ENCODE data around the gene RAB11FIP2.

DNA sequence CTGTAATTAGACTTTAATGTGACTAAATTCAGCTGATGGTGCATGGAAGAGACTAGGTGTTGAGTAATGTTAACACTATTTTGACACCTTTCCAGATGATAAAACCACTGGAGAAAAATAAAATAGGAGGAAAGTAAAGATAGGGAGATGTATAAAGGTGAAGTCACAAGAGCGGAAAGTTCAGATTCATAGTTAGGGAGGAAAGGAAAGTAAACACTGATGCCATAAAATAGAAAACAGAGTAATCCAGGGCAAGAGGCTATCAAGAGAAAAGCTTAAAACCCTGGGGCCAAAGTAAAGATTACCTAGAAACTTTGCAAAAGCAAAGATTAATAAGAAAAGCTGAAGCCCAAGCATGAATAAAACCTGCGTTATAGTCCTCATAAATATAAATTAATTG, 62.8 kb downstream of the RAB11FIP2 start:
- TF ChIP-seq YY1 (IDR thresholded peaks at IDR 0.05; ENCODE audit: insufficient read depth, insufficient read length): no peak
- no peak for TF ChIP-seq ZNF274 (IDR thresholded peaks at IDR 0.05; ENCODE audit: low read depth, low read length)

All from NT2/D1 (cell line).